HG02763 (cell line): ENCODE measurements around the gene ENDOG.
"Not testable (repeated sequence)": the region's sequence is repeated elsewhere in the genome, so short reads cannot be mapped to it uniquely, and the experiment has no call there.

Source experiments
- ATAC-seq: cut with Tn5 transposase; IDR thresholded peaks from one replicate; pipeline ENCODE4 v1.9.1; 2021; ENCODE audit warnings: mild to moderate bottlenecking, moderate library complexity; ENCODE audit not compliant: unreplicated experiment

ENDOG gene

DNA sequence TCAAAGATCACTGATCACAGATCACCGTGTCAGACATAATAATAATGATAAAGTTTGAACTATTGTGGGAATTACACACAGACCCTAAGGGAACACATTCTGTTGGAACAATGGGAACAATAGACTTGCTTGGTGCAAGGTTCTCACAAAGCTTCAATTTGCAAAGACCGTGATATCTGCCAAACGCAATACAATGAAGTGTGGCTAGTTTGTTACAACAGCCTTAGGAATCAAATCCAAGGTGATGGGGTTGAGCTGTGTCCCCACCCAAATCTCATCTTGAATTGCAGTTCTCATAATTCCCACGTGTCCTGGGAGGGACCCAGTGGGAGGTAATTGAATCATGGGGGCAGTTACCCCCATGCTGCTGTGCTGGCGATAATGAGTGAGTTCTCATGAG is 42.6 kb downstream of the ENDOG start:
- ATAC-seq, result no peak

DNA sequence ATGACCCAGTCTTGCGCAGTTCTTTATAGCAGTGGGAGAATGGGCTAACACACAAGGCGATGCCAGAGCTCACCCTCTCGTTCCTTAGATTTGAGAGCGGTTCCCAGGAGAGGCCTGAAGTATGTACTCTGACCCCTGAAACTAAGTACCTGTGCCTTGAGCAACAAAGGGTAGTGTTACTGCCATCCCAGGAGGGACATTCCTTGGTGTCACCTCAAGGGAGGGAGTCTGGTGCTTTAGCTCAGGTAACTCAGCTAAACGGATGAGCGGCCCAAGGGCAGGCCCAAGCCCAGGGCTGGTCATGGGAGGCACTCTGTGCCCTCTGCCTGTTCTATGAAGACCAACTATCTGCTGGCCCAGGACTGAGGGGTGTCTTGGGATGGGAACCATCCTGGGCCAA is 43.2 kb downstream of the ENDOG start:
- no peak for ATAC-seq

- ATAC-seq, result no peak
Measured at GRCh38 chr9:128862401-128862851, 44.1 kb downstream of the ENDOG start.

- ATAC-seq, result no peak
Measured at GRCh38 chr9:128863647-128864046, 45.3 kb downstream of the ENDOG start.

DNA sequence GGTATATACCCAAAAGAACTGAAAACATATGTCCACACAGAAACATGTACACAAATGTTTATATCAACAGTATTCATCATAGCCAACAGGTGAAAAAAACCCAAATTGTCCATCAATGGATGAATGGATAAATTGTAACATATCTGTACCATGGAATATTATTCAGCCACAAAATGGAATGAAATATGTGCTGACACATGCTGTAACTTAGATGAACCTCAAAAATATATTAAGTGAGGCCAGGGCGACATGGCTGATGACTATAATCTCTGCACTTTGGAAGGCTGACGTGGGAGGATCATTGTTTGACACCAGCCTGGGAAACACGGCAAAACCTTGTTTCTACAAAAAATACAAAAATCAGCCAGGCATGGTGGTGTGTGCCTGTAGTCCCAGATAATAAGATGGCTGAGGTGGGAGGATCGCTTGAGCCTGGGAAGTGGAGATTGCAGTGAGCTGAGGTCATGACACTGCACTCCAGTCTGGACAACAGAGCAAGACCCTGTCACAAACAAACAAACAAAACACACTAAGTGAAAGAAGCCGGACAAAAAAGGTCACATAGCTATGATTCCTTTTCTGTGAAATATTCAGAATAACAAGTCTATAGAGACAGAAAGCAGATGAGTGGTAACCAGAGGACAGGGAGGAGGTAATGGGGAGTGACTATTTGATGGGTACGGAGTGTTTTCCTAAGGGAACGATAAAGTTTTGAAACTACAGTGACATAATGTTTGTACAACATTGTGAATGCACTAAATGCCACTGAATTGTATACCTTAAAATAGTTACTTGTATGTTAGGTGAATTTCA is 52.0 kb downstream of the ENDOG start:
- no peak for ATAC-seq

- not testable (repeated sequence) for ATAC-seq
Measured at GRCh38 chr9:128870941-128871265, 52.6 kb downstream of the ENDOG start.
